Activated naive CD4-positive, alpha-beta T cell treated with Interleukin-2 at 50 U/mL for 16 hours (primary cell): ENCODE results near the gene HES7.

Experiments used
- DNase-seq: peaks from one replicate; pipeline ENCODE4 v3.0.0-alpha.2; 2020

Gene HES7

GRCh38 chr17:8154608-8155155 is 30.8 kb upstream of the HES7 start:
- DNase-seq, result no peak

DNA sequence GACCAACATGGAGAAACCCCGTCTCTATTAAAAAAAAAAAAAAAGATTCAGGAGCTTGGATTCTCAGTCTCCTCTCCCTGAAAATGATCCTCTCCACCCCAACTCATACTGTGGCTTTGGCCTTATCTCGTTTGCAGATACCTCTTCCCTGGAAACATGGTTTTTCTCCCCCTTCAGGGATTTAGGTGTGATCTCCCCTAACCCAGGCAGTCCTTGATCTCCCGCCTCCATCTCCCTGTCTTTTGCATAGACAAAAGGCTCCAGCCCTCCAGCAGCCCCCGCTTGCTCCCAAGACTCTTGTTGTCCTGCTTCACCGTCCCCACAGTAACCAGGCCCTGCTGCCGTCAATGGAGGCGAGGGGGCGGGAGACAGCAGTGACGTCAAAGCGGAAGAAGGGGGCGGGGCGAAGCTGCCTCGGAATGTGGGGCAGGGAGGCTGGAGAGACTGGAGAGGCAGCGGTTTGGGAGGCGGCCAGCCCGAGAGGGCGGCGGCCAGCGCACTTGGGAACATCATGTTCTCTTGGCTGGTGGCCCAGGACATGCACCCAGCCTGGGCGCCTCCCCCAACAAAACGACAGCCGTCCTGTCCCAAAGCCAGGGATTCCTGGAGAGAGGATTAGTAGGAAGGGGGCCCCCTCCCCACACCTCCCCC is 30.2 kb upstream of the HES7 start:
- peak; percentile 87 for DNase-seq

GRCh38 chr17:8153525-8153956 is 29.6 kb upstream of the HES7 start:
- peak; percentile 63 for DNase-seq

GRCh38 chr17:8153031-8153451 is 29.1 kb upstream of the HES7 start:
- DNase-seq, result no peak

- peak; percentile 91 for DNase-seq
Measured at GRCh38 chr17:8152112-8152775, 28.3 kb upstream of the HES7 start, which contains the start of gene PER1. TSS of gene PER1 (minus strand) at chr17:8152404. CDS start at chr17:8150706, 1,698 bp downstream.

GRCh38 chr17:8151641-8152111 is 27.8 kb upstream of the HES7 start:
- DNase-seq, result peak; percentile 39

GRCh38 chr17:8151120-8151640 is 27.3 kb upstream of the HES7 start:
- DNase-seq, result peak; percentile 88

DNA sequence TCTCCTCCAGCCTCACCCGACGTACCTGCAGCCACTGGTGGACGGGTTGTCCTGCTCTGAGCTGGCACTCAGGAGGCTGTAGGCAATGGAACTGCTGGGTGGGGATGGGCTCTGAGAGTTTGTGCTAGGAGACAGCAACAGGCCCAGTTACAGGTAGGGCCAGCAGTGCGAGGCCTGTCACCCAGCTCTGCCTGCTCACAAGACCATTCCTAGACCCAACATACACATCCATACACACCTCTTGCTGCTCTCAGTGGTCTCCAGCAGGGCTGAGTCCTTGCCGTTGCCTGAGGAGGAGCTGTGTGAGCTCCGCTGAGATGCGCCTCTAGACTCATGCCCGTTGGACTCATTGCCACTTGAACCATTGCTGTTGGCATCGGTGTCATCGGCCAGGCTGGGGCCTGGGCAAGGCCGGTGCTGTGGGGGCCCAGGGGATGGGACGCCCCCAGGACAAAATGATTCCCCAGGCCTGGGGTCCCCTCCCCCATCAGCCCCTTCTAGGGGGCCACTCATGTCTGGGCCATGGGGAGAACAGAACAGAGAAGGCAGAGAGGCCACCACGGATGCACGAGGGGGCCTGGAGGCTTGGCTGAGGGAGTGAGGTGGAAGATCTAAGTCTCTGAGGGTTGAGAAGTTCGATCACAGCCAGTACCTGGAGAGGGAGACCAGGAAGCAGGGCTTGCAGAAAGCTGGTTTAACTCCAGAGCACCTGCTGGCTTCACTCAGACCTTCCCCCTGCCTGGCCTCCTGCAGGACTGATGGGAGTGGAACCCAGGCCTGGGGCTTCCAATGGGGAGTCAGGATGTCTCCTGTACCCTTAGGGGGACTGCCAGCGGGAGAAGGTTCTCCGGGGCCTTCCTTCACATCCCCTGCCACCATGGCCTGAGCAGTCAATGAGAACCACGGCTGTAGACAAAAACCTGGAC is 26.6 kb upstream of the HES7 start:
- no peak for DNase-seq

DNA sequence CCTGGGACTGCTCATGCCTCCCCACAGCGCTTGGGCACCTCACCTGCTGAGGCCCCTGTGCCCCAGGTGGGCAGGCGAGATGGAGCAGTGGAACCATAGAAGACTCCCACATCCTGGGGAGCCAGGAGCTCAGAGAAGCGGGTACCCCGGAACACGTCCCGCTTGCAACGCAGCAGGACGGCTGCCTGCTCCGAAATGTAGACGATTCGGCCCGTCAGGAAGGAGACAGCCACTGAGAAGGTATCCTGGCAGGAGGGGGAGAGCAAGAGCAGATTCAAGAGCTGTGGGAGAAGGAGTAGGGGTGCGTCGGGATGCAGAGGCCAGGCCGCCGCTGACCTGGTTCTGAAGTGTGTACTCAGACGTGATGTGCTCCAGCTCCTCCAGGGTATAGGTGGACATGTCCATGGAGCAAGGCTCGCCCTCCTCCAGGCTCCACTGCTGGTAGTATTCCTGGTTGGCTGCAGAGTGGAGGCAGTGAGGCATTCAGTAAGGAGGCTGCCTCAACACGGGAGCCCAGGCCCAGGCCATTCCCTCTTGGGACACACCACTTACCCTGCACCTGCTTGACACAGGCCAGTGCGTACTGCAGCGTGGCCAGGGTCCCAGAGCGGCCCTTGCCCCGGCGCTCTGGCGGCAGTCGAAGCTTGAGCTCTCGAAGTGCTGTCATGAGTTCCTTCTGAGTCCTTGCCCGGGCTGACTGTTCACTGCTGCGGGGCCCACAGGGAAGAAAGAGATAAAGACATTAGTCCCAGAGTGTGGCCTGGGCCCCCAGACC is 25.7 kb upstream of the HES7 start:
- no peak for DNase-seq

GRCh38 chr17:8148560-8148959 is 24.7 kb upstream of the HES7 start:
- DNase-seq, result no peak

- DNase-seq, result no peak
Measured at GRCh38 chr17:8147805-8148404, 24.0 kb upstream of the HES7 start.

- no peak for DNase-seq
Measured at GRCh38 chr17:8147141-8147804, 23.4 kb upstream of the HES7 start.

GRCh38 chr17:8146381-8147140 is 22.7 kb upstream of the HES7 start:
- DNase-seq, result no peak

- DNase-seq, result no peak
Measured at GRCh38 chr17:8145811-8146210, 21.9 kb upstream of the HES7 start.

DNA sequence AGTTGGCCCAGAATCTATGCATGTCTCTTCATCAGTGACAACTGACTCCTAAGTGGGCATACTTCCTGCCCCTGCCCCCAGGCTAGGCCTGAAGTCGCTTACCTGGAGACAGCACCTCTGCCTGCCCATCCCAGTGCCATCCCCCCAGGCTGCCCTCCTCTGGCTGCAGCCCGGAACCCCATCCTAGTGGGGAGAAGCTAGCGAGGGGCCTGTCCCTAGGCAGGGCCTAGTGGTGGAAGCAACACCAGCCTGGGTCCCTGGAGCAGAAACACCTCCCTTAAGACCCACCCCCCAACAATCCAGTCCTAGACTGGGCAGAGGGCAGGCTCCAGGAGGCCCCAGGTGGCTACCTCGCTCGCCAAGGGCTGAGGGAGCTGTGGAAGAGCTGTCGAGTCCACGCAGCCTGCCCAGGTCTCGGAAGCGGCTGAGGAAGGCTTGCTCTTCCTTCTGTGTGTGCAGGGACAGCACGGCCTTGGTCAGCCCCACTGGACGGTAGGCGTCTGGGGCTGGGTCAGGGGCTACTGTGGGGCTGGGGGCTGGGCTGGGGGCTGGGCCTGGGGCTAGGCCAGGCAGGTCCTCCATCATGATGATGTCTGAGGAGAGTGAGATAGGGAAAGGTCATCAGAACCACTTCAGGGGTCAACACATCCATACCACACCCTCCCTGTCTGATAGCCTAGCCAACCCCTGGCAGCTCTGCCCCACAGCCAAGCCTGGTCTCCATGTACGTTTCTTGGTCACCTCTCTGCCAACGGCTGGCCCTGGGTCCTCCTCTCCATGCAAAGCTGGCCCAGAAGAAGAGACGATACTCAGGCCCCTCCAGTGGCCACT is 20.7 kb upstream of the HES7 start:
- DNase-seq, result no peak

DNA sequence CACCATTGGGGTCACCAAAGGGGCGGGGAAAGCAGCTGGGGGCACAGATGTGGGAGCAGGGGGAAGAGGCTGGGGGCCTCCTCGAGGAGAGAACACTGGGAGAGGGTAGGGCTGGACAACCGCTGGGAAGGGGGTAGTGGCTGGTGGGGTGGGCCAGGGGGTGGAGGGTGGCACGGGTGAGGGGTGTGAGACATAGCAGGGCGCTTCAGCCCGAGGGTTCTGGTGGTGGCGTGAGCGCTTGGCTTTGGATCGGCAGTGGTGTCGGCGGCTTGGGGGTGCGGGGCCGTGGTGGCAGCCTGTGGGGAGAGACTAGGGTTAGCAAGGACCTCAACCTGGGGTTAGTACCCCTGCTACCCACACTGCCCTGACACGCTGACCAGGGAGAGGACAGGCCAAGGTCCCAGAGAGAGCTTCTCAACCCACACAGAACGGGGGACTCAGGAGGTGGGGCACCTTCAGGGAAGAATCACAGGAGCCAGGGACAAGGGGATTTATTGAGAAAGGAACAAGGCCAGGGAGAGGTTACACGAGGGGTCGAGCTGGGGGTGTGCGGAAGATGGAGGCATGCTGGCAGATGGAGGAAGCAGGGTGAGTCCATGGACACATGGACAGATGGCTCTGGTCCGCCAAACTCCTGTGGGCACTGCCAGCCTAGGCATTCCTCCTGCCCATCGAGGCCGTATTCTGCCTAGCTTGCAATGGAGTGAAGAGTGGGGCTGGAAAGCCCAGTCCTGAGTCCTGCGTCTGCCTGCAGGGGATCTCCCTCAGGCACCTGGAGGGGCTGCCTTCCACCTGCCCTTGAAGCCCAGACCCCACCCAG is 19.9 kb upstream of the HES7 start:
- DNase-seq, result no peak

- no peak for DNase-seq
Measured at GRCh38 chr17:8142887-8143580, 19.1 kb upstream of the HES7 start.
